ENCODE results near the gene CRIP3. TPM values are rescaled to one million over a fixed set of nuclear protein-coding genes. Genes with fewer than 3 reads are reported as not detected.

Gene CRIP3
- total and polyA plus RNA-seq, 2 of the 13 experiments (the other 11 are each of a cell fraction or from before 2014, with no cell fraction given) = 6.3 to 9.3 TPM

GRCh38 chr6:43274127-43274915 is 34.3 kb downstream of the CRIP3 start (continued):
- TF ChIP-seq EP300 (IDR thresholded peaks at IDR 0.05; ENCODE audit: low read depth in 2 of 2, low read length in 2 of 2) (no peak), EP300 (CRISPR knock-in tag; IDR thresholded peaks at IDR 0.05; ENCODE audit: borderline replicate concordance) (no peak), ZNF512B (CRISPR knock-in tag; IDR thresholded peaks at IDR 0.05; ENCODE audit: borderline replicate concordance) (no peak), ELF3 (CRISPR knock-in tag; IDR thresholded peaks at IDR 0.05) (0 out of 2 replicates have a peak, but pooled peaks have one; percentile 1), ZNF296 (CRISPR knock-in tag; conservative IDR thresholded peaks at IDR 0.05) (no peak), ZNF484 (CRISPR knock-in tag; IDR thresholded peaks at IDR 0.05; ENCODE audit: borderline replicate concordance, low read depth) (no peak), GLI4 (CRISPR knock-in tag; IDR thresholded peaks at IDR 0.05; ENCODE audit: borderline replicate concordance) (no peak), FOXK2 (IDR thresholded peaks at IDR 0.05) (no peak), FOXA1 (IDR thresholded peaks at IDR 0.05) (no peak), FOXA1 (CRISPR knock-in tag; IDR thresholded peaks at IDR 0.05) (no peak), ZNF280B (CRISPR knock-in tag; IDR thresholded peaks at IDR 0.05; ENCODE audit: borderline replicate concordance) (no peak), ZNF780A (CRISPR knock-in tag; IDR thresholded peaks at IDR 0.05) (0 out of 2 replicates have a peak, but pooled peaks have one; percentile 10), DZIP1 (CRISPR knock-in tag; IDR thresholded peaks at IDR 0.05) (no peak), ZNF501 (CRISPR knock-in tag; IDR thresholded peaks at IDR 0.05) (0 out of 2 replicates have a peak, but pooled peaks have one; percentile 6), JUN (CRISPR knock-in tag; IDR thresholded peaks at IDR 0.05) (no peak), ZNF205 (CRISPR knock-in tag; IDR thresholded peaks at IDR 0.05) (no peak), RBM22 (optimal IDR thresholded peaks at IDR 0.05; ENCODE audit: low read length) (no peak)
